ENCODE results near the gene MYLK.
A peak's percentile ranks its signal among the peaks of the same experiment; 100 is the strongest.

MYLK gene

GRCh38 chr3:123642182-123642956 lies 241.8 kb downstream of the MYLK start:
- Histone ChIP-seq H3K4me3 (ENCODE audit: low read depth in 1 of 2, low read length in 1 of 2) (no peak overlapping the region), H3K4me1 (ENCODE audit: control insufficient read depth in 1 of 2, insufficient read depth in 1 of 2, low read depth in 1 of 2, low read length in 1 of 2) (no peaks in the 10 kb centered on the region), H3K36me3 (no peaks in the 10 kb centered on the region), H3K9me3 (no peaks in the 10 kb centered on the region), H3K27me3 (no peaks in the 10 kb centered on the region), H3K27ac (no peak overlapping the region)
- TF ChIP-seq CTCF (IDR thresholded peaks at IDR 0.05): peak; percentile 23

GRCh38 chr3:123641505-123641904 lies 242.6 kb downstream of the MYLK start:
- Histone ChIP-seq H3K27ac (no peak overlapping the region), H3K36me3 (no peaks in the 10 kb centered on the region)
- no peak for TF ChIP-seq CTCF (IDR thresholded peaks at IDR 0.05)

GRCh38 chr3:123640740-123641462 lies 243.2 kb downstream of the MYLK start:
- Histone ChIP-seq H3K36me3 (no peaks in the 10 kb centered on the region), H3K27ac (no peak overlapping the region), H3K9me3 (no peaks in the 10 kb centered on the region), H3K4me1 (ENCODE audit: control insufficient read depth in 1 of 2, insufficient read depth in 1 of 2, low read depth in 1 of 2, low read length in 1 of 2) (no peaks in the 10 kb centered on the region), H3K4me3 (ENCODE audit: low read depth in 1 of 2, low read length in 1 of 2) (no peak overlapping the region), H3K27me3 (no peaks in the 10 kb centered on the region)
- no peak for TF ChIP-seq CTCF (IDR thresholded peaks at IDR 0.05)

More at GRCh38 chr3:123641505-123641904, 242.6 kb downstream of the MYLK start:
- Histone ChIP-seq H3K4me1 (ENCODE audit: control insufficient read depth in 1 of 2, insufficient read depth in 1 of 2, low read depth in 1 of 2, low read length in 1 of 2) (no peaks in the 10 kb centered on the region), H3K9me3 (no peaks in the 10 kb centered on the region), H3K27me3 (no peaks in the 10 kb centered on the region), H3K4me3 (ENCODE audit: low read depth in 1 of 2, low read length in 1 of 2) (no peak overlapping the region)

GRCh38 chr3:123640311-123640710 lies 243.8 kb downstream of the MYLK start:
- H3K9me3 ChIP-seq: no peaks in the 10 kb centered on the region
- no peak for TF ChIP-seq CTCF (IDR thresholded peaks at IDR 0.05)
- H3K27ac ChIP-seq: no peak overlapping the region
- no peaks in the 10 kb centered on the region for H3K36me3 ChIP-seq
- H3K27me3 ChIP-seq: no peaks in the 10 kb centered on the region
- H3K4me3 ChIP-seq (ENCODE audit: low read depth in 1 of 2, low read length in 1 of 2): no peak overlapping the region
- no peaks in the 10 kb centered on the region for H3K4me1 ChIP-seq (ENCODE audit: control insufficient read depth in 1 of 2, insufficient read depth in 1 of 2, low read depth in 1 of 2, low read length in 1 of 2)

- Histone ChIP-seq H3K36me3 (no peaks in the 10 kb centered on the region), H3K4me1 (ENCODE audit: control insufficient read depth in 1 of 2, insufficient read depth in 1 of 2, low read depth in 1 of 2, low read length in 1 of 2) (no peaks in the 10 kb centered on the region), H3K4me3 (ENCODE audit: low read depth in 1 of 2, low read length in 1 of 2) (no peak overlapping the region), H3K27me3 (no peaks in the 10 kb centered on the region), H3K27ac (no peak overlapping the region), H3K9me3 (no peaks in the 10 kb centered on the region)
- TF ChIP-seq CTCF (IDR thresholded peaks at IDR 0.05): no peak
Measured at GRCh38 chr3:123638936-123639689, 245.0 kb downstream of the MYLK start.
